ENCODE results near the gene FARSA. TPM values are rescaled to one million over a fixed set of nuclear protein-coding genes. Genes with fewer than 3 reads are reported as not detected.
"Not testable (repeated sequence)": the region's sequence is repeated elsewhere in the genome, so short reads cannot be mapped to it uniquely, and the experiment has no call there.

Gene FARSA
- total and polyA plus RNA-seq, 12 donors, result 33.5 to 102 (median 52.1) TPM

DNA sequence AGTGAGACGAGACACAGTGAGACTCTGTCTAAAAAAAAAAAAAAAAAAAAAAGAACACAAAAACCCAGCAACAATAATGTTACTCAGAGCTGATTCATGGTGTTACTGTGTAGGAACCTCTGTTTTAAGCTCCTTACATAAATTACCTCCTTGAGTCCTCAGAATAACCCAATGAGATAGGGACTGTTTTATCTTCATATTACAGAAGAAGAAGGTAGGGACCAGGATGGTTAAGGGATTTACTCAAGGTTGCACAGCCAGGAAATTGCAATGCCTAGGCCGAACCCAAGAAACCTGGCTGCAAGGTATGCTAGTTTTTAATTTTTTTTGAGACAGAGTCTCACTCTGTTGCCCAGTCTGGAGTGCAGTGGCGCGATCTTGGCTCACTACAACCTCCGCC is 34.4 kb upstream of the FARSA start:
- H3K36me3 ChIP-seq (replicated peaks in 1 of 2), result no peaks in the 10 kb centered on the region
- H3K9me3 ChIP-seq (replicated peaks in 1 of 3), result no peaks in the 10 kb centered on the region
- no peak for DNase-seq
- TF ChIP-seq, protein P1, sequence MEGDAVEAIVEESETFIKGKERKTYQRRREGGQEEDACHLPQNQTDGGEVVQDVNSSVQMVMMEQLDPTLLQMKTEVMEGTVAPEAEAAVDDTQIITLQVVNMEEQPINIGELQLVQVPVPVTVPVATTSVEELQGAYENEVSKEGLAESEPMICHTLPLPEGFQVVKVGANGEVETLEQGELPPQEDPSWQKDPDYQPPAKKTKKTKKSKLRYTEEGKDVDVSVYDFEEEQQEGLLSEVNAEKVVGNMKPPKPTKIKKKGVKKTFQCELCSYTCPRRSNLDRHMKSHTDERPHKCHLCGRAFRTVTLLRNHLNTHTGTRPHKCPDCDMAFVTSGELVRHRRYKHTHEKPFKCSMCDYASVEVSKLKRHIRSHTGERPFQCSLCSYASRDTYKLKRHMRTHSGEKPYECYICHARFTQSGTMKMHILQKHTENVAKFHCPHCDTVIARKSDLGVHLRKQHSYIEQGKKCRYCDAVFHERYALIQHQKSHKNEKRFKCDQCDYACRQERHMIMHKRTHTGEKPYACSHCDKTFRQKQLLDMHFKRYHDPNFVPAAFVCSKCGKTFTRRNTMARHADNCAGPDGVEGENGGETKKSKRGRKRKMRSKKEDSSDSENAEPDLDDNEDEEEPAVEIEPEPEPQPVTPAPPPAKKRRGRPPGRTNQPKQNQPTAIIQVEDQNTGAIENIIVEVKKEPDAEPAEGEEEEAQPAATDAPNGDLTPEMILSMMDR (IDR thresholded peaks at IDR 0.05), result no peak
- TF ChIP-seq POLR2A (IDR thresholded peaks at IDR 0.05), result no peak
- H3K27me3 ChIP-seq, result no peaks in the 10 kb centered on the region
- intact Hi-C loops (cut with DNase I), result loop anchor here in 1 of 2 donors (10.0 kb wide), 1 partner anchor 307 kb away; no protein-coding TSS in a partner anchor
- H3K4me1 ChIP-seq (replicated peaks in 1 of 2), result peaks cover 0 to 8% of the 10 kb centered on the region in 2 donors
- H3K4me3 ChIP-seq, result no peak overlapping the region
- 86 to 91% (median 89%) methylated on average over 5 of the region's 5 CpGs for WGBS, 4 donors
- no peak overlapping the region for H3K27ac ChIP-seq

DNA sequence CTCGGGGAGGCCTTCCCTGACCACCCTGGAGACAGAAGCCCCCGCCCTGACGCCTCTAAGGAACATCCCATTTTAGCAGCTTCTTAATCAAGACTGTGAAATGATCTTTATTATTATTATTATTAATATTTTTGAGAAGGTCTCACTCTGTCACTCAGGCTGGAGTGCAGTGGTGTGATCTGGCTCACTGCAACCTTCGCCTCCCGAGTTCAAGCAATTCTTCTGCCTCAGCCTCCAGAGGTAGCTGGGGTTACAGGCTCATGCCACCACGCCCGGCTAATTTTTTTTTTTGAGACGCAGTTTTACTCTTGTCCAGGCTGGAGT is 32.3 kb upstream of the FARSA start:
- no peak overlapping the region for H3K4me3 ChIP-seq

DNA sequence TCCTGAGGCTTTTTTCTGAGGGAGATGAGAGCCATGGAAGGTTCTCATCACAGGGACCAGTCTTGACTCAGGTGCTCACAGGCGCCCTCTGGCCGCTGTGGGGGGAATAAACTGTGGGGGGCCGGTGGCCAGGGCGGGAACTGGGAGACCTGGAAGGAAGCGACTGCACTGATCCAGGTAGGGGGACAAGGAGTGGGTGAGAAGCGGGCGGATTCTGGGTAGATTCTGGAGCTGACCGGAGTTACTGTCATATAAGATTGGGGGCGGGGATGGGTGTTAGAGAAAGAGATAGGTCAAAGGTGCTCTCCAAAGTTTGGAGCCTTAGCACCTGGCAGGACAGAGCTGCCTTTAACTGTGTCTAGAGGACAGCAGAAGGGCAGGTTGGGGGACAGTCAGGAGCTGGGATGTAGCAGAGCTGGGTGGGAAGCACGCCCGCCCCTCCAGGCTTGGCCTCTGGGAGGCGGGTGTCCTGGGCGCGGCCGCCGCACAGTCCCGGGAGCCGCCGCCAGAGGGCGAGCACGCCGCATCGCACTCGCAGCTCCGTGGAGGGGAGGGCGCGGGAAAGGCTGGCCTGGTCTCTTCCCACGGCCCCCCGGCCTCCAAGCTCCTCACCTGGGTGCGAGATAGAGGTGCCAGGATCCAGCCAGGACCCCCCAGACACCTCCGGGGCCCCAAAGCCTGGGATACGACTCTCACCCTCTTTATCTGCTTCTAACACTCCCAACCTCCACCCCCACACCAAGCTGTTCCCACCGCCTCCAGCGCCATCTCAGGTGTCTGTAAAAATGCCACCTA is 31.7 kb upstream of the FARSA start:
- no peak for TF ChIP-seq POLR2A (IDR thresholded peaks at IDR 0.05)
- TF ChIP-seq, protein P1 (IDR thresholded peaks at IDR 0.05), result peak; percentile 91 to 97 (median 95)
- Histone ChIP-seq H3K4me3 (peak overlapping the region in 2 of 4 donors; percentile 34 to 69), H3K27ac (peak overlapping the region in 1 of 5 donors; percentile 47), H3K9me3 (replicated peaks in 1 of 3) (no peaks in the 10 kb centered on the region), H3K36me3 (replicated peaks in 1 of 2) (no peaks in the 10 kb centered on the region), H3K4me1 (replicated peaks in 1 of 2) (peaks cover 0 to 8% of the 10 kb centered on the region in 2 donors), H3K27me3 (no peaks in the 10 kb centered on the region)
- intact Hi-C loops (cut with DNase I), result loop anchor here in 1 of 2 donors (10.0 kb wide), 1 partner anchor 310 kb away; no protein-coding TSS in a partner anchor
- WGBS, 4 donors, result 1 to 2% (median 1%) methylated on average over 13 to 34 of the region's 34 CpGs
- DNase-seq, result peak; percentile 74 to 88 (median 80)

More for the DNA sequence above, 32.3 kb upstream of the FARSA start:
- Histone ChIP-seq H3K36me3 (replicated peaks in 1 of 2) (no peaks in the 10 kb centered on the region), H3K9me3 (replicated peaks in 1 of 3) (no peaks in the 10 kb centered on the region), H3K4me1 (replicated peaks in 1 of 2) (peaks cover 0 to 8% of the 10 kb centered on the region in 2 donors), H3K27ac (no peak overlapping the region), H3K27me3 (no peaks in the 10 kb centered on the region)
- intact Hi-C loops (cut with DNase I), result loop anchor here in 1 of 2 donors (10.0 kb wide), 1 partner anchor 309 kb away; no protein-coding TSS in a partner anchor
- WGBS, 4 donors, result 43 to 48% (median 46%) methylated on average over 8 of the region's 8 CpGs
- TF ChIP-seq, protein P1 (IDR thresholded peaks at IDR 0.05), result no peak
- TF ChIP-seq POLR2A (IDR thresholded peaks at IDR 0.05), result no peak
- no peak for DNase-seq

DNA sequence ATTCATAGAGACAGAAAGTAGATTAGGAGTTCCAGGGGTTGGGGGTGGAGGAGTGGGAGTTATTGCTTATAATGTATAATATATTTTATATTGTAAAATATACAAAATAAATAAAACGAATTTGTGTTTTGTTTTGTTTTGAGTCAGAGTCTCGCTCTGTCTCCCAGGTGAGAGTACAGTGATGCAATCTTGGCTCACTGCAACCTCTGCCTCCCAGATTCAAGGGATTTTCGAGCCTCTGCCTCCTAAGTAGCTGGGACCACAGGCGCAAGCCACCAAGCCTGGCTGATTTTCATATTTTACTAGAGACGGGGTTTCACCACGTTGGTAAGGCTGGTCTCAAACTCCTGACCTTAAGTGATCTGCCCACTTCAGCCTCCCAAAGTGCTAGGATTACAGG is 26.0 kb upstream of the FARSA start:
- Histone ChIP-seq H3K9me3 (replicated peaks in 1 of 3) (no peaks in the 10 kb centered on the region), H3K36me3 (replicated peaks in 1 of 2) (peaks cover 0 to 6% of the 10 kb centered on the region in 2 donors), H3K4me3 (no peak overlapping the region), H3K27ac (no peak overlapping the region), H3K4me1 (replicated peaks in 1 of 2) (peaks cover 9 to 25% of the 10 kb centered on the region in 2 donors), H3K27me3 (no peaks in the 10 kb centered on the region)
- no peak for DNase-seq
- intact Hi-C loops (cut with DNase I), result no loop called here
- TF ChIP-seq, protein P1 (IDR thresholded peaks at IDR 0.05), result no peak
- no peak for TF ChIP-seq POLR2A (IDR thresholded peaks at IDR 0.05)
- WGBS, 4 donors, result 62 to 75% (median 70%) methylated on average over 6 of the region's 6 CpGs

DNA sequence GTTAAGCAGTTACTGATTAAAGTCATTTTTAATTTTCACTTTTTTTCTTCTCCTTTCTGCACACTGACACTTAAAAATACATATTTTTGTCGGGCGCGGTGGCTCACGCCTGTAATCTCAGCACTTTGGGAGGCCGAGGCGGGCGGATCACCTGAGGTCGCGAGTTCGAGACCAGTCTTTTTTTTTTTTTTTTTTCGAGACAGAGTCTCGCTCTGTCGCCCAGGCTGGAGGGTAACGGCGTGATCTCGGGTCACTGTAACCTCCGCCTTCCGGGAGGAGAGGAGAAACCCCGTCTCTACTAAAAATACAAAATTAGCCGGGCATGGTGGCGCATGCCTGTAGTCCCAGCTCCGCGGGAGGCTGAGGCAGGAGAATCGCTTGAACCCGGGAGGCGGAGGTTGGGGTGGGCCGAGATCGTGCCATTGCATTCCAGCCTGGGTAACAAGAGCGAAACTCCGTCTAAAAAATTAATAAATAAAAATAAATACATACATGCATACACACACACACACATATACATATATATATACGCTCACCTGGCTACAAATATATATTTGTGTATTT is 24.0 kb upstream of the FARSA start:
- DNase-seq, H3K27me3 ChIP-seq: not testable (repeated sequence)

More for the DNA sequence above, 24.0 kb upstream of the FARSA start:
- H3K9me3 ChIP-seq (replicated peaks in 1 of 3); intact Hi-C loops (cut with DNase I): not testable (repeated sequence)
- peaks cover 21 to 46% of the 10 kb centered on the region in 2 donors for H3K4me1 ChIP-seq (replicated peaks in 1 of 2)
- WGBS, 4 donors, result 33 to 43% (median 39%) methylated on average over 29 to 31 of the region's 31 CpGs
- peaks cover 0 to 24% of the 10 kb centered on the region in 2 donors for H3K36me3 ChIP-seq (replicated peaks in 1 of 2)
- H3K27ac ChIP-seq, result peak overlapping the region in 4 of 5 donors; percentile 79 to 95 (median 86)
- H3K4me3 ChIP-seq, result peak overlapping the region in 3 of 4 donors; percentile 89 to 97 (median 91)
